NB4 (cell line): ENCODE data around the gene CELF5.

Experiments used
- CTCF ChIP-seq: IDR thresholded peaks from one replicate; pipeline ENCODE4 v1.5.1; 2012; ENCODE audit warnings: low read depth, low read length
- MAX ChIP-seq: IDR thresholded peaks from 2 replicates; pipeline ENCODE4 v1.6.1; 2011; ENCODE audit warnings: low read depth, low read length
- MYC ChIP-seq: IDR thresholded peaks from 2 replicates; pipeline ENCODE4 v1.6.1; 2011; ENCODE audit warnings: low read depth, low read length
- POLR2A ChIP-seq: IDR thresholded peaks from 2 replicates; pipeline ENCODE4 v1.6.1; 2011; ENCODE audit warnings: mild to moderate bottlenecking; ENCODE audit not compliant: insufficient read length; ENCODE audit errors: extremely low read depth

GRCh38 chr19:3316132-3316648 lies 91.7 kb downstream of the CELF5 start:
- TF ChIP-seq CTCF, result no peak
- no peak for TF ChIP-seq POLR2A
- no peak for TF ChIP-seq MYC
- no peak for TF ChIP-seq MAX
